HPDE6-E6E7 (cell line): Measurements from ENCODE around the gene DRG2.

Experiments
- DNase-seq: peaks from one replicate; pipeline ENCODE4 v3.0.0; 2011; ENCODE audit warnings: missing footprints; ENCODE audit errors: extremely low spot score

The DRG2 gene

GRCh38 chr17:18087610-18088491 is at the start of gene DRG2:
Gene DRG2, plus strand, starts transcription at chr17:18087948. Its CDS starts 76 bp downstream, at chr17:18088024.
- DNase-seq, result peak; percentile 89

DNA sequence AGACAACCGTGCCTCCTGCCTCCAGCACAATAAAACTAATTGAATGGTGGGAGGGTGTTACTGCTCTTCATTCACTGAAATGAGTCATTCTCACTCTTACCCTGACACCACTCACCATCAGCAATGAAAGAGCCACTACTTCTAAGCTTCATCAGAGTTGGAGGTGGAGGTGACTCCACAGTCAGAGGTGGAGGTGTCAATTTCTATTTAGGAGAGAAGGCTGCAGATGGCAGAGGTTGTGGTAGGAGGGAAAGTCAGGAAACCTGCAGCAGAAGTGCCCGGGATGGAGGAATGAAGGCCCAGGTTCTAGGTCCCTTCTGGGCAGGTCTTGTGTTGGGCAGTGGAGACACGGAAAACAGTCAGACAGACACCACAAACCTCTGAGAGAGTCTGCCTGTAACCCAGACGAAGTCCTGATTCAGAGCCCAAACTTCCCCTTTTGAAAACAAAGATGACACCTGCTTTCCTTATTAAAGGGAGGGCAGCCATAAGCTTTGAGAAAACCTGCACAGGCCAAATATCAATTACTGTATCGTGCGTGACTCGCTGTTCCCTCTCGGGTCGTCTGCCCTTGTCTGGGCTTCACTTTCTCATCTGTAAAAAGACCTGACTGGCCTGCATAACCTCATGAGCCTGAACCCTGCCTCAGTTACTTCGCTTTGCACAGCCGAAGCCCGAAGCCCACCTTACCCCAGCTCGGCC is 49.4 kb upstream of the DRG2 start:
- no peak for DNase-seq

DNA sequence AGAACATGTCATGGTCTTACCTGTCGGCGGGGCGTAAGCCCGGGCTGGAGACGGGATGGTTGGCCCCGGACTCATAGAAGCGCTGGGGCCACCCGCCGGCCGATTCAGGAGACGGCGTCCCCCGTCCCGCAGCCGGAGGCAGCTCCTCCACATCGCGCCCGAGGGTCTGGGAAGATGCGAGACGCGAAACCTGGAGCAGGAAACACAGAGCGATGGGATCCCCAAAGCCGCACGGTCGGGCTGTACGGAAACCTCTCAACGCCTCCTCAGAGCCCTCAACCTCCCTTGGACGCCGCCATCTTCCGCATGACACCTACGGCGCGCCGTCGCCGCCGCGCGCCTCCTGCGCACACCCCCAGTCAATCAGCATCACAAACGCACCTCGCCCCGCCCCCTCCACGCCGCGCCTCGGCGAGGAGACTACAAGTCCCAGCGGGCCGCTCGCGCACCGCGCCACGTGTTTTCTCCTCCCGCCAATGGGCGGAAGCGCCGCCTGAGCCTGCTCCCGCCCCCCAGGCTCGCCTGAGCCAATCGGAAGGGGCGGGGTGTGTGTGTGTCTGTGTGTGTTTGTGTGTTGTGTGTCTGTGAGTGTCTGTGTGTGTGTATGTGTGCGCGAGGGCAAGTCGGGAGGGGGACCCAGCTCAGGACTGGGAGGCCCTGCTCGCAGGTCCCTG is 48.8 kb upstream of the DRG2 start, which contains the start of the genes ATPAF2 and GID4:
Gene ATPAF2, minus strand, starts transcription at position 308 of the 674 bp plus-strand sequence. Its CDS starts 155 bp downstream, at position 153.
Gene GID4, plus strand, starts transcription at position 548 of the 674 bp plus-strand sequence. Its CDS starts 57 bp downstream, at position 605.
- peak; percentile 92 for DNase-seq

GRCh38 chr17:18039535-18040260 is 48.0 kb upstream of the DRG2 start:
- no peak for DNase-seq

DNA sequence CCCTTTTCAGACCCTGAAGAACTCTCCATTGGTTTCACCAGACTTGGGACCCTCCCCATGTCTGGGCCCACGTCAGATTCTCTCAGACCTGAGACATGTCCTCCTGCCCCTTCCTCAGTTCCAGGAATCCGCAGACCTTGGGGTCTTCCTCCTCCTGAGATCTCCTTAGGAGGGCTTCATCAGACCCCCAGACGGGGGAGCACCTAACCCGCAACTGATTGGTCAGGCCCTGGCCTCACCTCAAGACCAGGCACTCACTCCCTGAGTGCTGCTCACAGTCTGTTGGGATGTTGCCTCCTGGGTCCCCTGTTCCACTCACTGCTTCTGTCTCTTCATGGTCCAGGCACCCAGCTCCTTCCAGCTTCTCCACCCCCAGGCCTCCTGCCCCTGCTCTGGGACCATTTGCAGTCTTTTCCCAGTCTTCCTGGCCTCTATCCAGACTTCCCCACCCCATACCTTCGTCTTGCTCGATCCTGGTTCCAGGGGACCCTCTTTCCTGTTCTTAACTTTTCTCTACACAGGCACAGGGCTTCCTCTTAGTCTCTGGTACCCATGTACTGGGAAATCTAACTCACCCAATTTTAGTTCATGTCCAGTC is 47.4 kb upstream of the DRG2 start:
- no peak for DNase-seq

GRCh38 chr17:18041776-18042175 is 46.0 kb upstream of the DRG2 start:
- DNase-seq, result no peak

- no peak for DNase-seq
Observed at GRCh38 chr17:18042983-18043382, 44.8 kb upstream of the DRG2 start.

GRCh38 chr17:18043491-18043890 is 44.3 kb upstream of the DRG2 start:
- no peak for DNase-seq

GRCh38 chr17:18044609-18045008 is 43.1 kb upstream of the DRG2 start:
- no peak for DNase-seq

- DNase-seq, result no peak
Observed at GRCh38 chr17:18045691-18046350, 41.9 kb upstream of the DRG2 start.

DNA sequence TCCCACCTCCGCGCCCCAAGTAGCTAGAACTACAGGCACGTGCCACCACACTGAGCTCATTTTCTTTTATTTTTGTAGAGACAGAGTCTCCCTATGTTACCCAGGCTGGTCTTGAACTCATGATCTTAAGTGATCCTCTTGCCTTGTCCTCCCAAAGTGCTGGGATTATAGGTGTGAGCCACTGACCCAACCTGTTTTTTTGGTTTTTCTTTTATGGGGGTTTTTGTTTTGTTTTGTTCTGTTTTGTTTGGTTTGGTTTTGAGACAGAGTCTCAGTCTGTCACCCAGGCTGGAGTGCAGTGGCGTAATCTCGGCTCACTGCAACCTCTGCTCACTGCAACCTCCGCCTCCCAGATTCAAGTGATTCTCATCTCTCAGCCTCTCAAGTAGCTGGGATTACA is 32.2 kb upstream of the DRG2 start:
- no peak for DNase-seq

GRCh38 chr17:18056214-18056613 is 31.5 kb upstream of the DRG2 start:
- no peak for DNase-seq

DNA sequence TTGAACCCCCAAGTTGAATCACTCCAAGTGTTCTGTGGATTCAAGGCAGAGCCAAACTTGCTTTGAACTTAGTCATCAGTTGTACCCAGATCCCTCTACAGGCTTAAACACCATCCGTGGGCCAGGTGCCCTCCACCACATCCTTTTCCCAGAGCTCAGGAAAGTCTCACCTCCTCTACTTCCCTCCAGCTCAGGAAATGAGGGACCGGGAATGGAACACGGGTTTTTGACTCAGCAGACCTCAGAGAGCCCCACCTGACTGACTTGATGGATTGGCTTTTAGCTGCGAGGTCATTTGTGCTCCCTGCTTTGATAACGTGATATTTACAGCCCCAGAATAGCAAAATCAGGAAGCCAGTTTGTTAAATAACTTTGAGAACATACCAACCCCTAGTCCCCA is 28.5 kb upstream of the DRG2 start:
- no peak for DNase-seq

DNA sequence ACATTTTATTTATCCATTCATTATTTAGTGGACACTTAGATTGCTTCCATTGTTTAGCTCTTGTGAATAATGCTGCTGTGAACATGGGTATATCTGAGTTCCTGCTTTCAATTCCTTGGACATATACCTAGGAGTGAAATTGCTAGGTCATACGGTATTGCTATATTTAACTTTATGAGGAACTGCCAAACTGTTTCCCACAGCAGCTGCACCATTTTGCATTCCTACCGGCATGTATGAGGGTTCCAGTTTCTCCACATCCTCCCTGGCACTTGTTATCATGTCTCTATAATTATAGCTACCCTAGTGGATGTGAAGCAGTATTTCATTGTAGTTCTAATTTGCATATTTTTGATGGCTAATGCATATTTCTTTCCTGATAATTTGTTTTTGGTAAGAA is 23.7 kb upstream of the DRG2 start:
- no peak for DNase-seq

DNA sequence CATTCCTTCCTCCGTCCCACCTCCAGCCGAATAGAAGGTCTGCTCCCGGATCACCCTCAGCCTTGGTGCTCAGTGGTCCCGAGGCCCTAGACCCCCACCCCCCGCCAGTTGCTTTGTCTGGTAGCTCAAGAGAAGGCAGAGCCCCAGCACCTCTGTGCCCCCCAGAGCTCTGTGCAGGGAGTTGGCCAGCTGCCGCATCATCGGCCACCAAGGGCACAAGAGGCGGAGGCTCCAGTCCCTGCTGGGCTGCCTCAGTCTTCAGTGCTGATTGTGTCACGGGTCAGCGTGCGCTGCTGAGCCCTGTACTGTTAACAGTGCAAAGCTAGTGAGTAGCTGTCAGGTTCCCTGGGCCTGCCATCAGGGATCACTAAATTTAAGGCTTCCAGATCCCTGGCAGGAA is 22.2 kb upstream of the DRG2 start:
- no peak for DNase-seq

GRCh38 chr17:18066866-18067265 is 20.9 kb upstream of the DRG2 start:
- no peak for DNase-seq

DNA sequence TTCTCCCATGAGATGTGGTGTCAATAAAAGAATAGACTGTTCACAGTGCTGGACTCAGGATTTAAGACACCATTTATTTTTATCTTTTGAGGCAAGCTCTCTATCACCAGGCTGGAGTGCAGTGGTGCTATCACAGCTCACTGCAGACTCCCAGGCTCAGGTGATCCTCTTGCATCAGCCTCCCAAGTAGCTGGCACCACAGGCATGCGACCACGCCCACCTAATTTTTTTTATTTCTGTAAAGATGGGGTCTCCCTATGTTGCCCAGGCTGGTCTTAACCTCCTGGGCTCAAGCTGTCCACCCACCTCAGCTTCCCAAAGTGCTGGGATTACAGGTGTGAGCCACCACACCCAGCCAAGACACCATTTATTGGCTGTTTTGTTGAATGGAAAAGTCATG is 18.6 kb upstream of the DRG2 start:
- DNase-seq, result no peak

DNA sequence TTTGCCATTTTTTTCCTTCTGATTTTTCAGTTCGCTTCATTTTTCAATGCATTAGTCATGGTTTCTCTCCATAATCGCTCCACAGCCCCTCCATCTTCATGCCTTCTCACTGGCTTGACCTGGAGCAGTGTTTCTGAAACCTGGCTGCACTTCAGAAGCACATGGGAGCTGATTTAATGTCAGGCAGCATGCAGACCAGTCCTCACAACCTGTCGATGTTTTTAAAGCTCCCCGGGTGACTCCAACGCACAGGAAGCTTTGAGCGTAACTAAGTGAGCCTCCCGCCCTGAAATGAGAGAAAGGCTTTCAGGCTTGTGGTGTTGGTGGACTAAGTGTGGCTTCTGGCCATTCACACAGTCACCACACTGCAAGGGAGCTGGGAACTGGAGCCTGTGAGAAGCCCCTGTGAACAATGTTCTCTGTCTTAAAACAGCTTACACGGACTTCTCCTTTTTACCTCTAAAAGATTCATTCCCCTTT is 16.8 kb upstream of the DRG2 start:
- DNase-seq, result no peak

DNA sequence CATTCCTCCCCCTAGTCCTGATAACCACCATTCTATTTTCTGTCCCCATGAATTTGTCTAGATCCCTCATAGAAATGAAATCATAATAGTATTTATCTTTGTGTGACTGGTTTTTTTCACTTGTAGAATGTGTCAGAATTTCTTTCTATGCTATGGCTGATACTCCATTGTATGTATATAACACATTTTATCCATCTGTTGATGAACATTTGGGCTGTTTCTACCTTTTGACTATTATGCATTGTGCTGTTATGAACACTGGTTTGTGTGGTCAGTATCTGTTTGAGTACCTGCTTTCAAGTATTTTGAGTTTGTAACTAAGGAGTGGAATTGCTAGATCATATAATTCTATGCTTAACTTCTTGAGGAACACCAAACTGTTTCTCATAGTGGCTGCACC is 16.0 kb upstream of the DRG2 start:
- DNase-seq, result no peak

DNA sequence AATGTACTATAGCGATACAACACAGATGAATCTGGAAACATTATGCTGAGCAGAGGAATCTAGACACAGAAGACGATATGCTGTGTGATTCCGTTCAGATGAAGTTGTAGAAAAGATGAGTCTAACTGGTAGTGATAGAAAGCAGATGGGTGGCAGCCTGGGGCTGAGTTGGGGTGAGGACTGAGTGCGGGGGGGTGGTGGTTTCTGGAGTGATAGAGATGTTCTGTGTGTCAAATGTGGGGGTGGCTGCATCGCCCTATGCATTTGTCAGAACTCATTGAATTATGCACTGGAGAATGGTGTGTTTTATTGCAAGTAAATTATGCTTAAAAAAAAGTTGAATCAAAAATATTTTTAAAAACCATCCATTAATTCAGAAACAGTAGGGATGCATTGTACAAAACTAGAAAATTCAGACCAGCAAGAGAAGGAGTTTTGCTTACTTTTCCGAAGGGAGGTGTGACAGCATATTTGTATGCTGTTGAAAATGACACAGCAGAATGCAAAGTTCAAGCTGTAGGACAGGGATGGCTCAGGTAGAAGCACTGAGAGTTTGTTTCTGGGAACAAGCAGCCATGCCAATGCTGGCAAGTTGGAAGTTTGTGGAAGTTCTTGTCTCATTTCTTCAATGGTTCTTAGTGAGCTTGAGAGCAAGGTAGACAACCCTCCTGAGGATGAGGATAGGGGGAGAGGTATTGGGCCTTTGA is 13.0 kb upstream of the DRG2 start:
- DNase-seq, result no peak
